WERI-Rb-1 (cell line): ENCODE measurements around the gene ZNF141.
"Not testable (repeated sequence)": the region's sequence is repeated elsewhere in the genome, so short reads cannot be mapped to it uniquely, and the experiment has no call there.

Experiments
- DNase-seq: peaks from one replicate; pipeline ENCODE4 v3.0.0-alpha.2; 2020
- H3K27ac ChIP-seq: fragments of 250-450 bp; sonication (Bioruptor Pico); 2 replicates; pipeline ENCODE4 v1.5.1; 2020; ENCODE audit warnings: mild to moderate bottlenecking, moderate library complexity
- H3K27me3 ChIP-seq: fragments of 250-450 bp; sonication (Bioruptor Pico); 2 replicates; pipeline ENCODE4 v1.5.1; 2021; ENCODE audit warnings: mild to moderate bottlenecking, low read depth, moderate library complexity; ENCODE audit not compliant: insufficient read depth, severe bottlenecking
- H3K36me3 ChIP-seq: fragments of 250-450 bp; sonication (Bioruptor Pico); 2 replicates; pipeline ENCODE4 v1.5.1; 2020; ENCODE audit warnings: mild to moderate bottlenecking, moderate library complexity
- H3K4me3 ChIP-seq: 2 replicates; pipeline ENCODE4 v1.5.1; 2011; ENCODE audit warnings: low read depth, mild to moderate bottlenecking, control low read depth, low read length
- H3K9me3 ChIP-seq: fragments of 250-450 bp; sonication (Bioruptor Pico); 2 replicates; pipeline ENCODE4 v1.5.1; 2021; ENCODE audit warnings: mild to moderate bottlenecking, moderate library complexity; ENCODE audit not compliant: severe bottlenecking
- TF ChIP-seq, protein P1 (sequence below): IDR thresholded peaks from 2 replicates; pipeline ENCODE4 v1.5.1; 2011; ENCODE audit warnings: low read depth, mild to moderate bottlenecking, control low read depth, inconsistent platforms, low read length

ZNF141 gene

DNA sequence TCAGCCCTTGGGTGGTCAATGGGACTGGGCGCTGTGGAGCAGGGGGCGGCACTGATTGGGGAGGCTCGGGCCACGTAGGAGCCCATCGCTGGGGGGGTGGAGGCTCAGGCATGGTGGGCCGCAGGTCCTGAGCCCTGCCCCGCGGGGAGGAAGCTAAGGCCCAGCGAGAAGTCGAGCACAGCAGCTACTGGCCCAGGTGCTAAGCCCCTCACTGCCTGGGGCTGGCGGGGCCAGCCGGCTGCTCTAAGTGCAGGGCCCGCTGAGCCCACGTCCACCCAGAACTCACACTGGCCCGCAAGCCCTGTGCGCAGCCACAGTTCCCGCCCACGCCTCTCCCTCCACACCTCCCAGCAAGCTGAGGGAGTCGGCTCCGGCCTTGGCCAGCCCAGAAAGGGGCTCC is 66.4 kb downstream of the ZNF141 start:
- no peak for DNase-seq
- Histone ChIP-seq H3K9me3 (peaks cover 61% of the 10 kb centered on the region), H3K27ac (no peak overlapping the region), H3K4me3 (no peak overlapping the region), H3K36me3 (no peaks in the 10 kb centered on the region), H3K27me3 (peaks cover 7% of the 10 kb centered on the region)
- TF ChIP-seq, protein P1, sequence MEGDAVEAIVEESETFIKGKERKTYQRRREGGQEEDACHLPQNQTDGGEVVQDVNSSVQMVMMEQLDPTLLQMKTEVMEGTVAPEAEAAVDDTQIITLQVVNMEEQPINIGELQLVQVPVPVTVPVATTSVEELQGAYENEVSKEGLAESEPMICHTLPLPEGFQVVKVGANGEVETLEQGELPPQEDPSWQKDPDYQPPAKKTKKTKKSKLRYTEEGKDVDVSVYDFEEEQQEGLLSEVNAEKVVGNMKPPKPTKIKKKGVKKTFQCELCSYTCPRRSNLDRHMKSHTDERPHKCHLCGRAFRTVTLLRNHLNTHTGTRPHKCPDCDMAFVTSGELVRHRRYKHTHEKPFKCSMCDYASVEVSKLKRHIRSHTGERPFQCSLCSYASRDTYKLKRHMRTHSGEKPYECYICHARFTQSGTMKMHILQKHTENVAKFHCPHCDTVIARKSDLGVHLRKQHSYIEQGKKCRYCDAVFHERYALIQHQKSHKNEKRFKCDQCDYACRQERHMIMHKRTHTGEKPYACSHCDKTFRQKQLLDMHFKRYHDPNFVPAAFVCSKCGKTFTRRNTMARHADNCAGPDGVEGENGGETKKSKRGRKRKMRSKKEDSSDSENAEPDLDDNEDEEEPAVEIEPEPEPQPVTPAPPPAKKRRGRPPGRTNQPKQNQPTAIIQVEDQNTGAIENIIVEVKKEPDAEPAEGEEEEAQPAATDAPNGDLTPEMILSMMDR = no peak

DNA sequence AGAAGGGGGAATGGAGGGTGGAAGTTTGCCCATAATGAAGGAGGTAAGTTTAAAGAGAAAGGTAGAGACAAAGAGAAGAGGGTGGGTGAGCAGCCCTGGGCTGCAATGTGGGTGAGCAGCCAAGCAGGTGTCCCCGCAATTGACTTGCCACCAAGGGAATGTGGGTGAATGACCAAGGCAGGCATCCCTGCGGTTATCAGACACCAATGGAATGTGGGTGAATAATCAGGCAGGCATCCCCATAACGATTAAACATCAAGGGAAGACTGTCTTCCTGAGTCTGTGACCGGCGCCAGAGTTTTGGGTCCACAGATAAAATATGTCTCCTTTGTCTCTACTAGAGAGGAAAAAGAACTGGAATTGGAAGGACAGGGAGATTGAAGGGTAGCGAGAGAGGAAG is 70.7 kb downstream of the ZNF141 start:
- peaks cover 66% of the 10 kb centered on the region for H3K9me3 ChIP-seq
- not testable (repeated sequence) for DNase-seq, H3K4me3 ChIP-seq, H3K27me3 ChIP-seq, H3K27ac ChIP-seq, H3K36me3 ChIP-seq

DNA sequence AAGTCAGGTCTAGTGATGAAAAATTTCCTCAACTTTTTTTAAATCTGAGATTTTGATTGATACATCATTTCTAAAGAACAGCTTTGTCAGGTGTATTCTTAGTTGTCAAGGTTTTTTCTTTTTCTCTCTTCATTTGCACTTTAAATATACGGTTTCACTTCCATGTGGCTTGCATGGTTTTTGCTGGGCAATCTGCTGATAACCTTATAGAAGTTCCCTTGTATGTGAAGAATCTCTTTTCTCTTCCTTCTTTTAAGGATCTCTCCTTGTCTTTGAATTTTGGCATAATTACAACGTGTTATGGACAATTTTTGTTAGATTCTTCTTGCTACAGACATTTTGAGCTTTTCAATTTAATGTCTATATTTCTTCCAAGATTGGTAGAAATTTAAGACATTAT is 85.0 kb downstream of the ZNF141 start:
- H3K27ac ChIP-seq = no peak overlapping the region
- peaks cover 48% of the 10 kb centered on the region for H3K9me3 ChIP-seq
- no peaks in the 10 kb centered on the region for H3K27me3 ChIP-seq
- TF ChIP-seq, protein P1 = no peak
- no peak overlapping the region for H3K4me3 ChIP-seq
- DNase-seq = no peak
- peaks cover 9% of the 10 kb centered on the region; the same call in 1 of the 2 replicates for H3K36me3 ChIP-seq
